ENCODE measurements around the gene IGFBP6.

The IGFBP6 gene

DNA sequence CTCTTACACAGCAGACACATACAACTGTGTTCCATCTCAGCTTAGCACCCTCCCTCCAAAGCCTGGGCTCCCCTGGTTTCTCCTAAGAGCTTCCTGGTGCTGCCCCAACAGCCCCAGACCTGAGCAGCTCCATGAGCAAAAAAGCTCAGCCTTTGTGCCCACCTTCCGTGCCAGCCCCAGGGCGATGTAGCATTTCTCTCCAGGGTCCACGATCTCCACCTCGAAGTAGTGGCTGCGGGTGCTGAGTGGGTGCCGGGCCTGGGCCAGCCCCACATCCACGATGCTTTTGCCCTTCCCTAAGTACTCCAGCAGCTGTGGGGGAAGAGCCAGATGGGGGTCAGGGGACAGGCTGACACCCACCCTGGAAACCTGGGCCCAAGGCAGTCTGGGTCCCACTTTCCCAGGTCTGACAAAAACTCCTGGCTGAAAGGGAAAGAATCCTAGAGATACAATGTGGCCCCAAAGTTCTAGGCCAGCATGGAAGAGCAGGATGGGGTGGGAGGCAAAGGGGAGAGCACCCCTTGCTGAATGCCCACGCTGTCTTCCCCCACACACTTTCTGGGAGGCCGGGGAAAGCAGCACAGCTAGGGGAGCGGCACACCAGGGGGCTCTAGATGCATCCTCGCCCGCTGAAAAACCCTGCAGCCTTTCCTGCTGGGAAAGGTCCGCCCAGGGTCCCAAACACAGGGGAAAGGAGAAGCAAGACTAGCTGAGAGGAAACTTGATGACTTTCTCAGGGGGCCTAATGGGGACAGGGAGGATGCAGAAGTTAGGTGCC lies 29.3 kb upstream of the IGFBP6 start:
- Histone ChIP-seq H3K36me3 (ENCODE audit: insufficient read depth, low read depth, low read length) (no peaks in the 10 kb centered on the region), H3K27ac (ENCODE audit: low read length) (no peak overlapping the region), H3K9ac (ENCODE audit: low read depth, low read length) (no peak overlapping the region)

DNA sequence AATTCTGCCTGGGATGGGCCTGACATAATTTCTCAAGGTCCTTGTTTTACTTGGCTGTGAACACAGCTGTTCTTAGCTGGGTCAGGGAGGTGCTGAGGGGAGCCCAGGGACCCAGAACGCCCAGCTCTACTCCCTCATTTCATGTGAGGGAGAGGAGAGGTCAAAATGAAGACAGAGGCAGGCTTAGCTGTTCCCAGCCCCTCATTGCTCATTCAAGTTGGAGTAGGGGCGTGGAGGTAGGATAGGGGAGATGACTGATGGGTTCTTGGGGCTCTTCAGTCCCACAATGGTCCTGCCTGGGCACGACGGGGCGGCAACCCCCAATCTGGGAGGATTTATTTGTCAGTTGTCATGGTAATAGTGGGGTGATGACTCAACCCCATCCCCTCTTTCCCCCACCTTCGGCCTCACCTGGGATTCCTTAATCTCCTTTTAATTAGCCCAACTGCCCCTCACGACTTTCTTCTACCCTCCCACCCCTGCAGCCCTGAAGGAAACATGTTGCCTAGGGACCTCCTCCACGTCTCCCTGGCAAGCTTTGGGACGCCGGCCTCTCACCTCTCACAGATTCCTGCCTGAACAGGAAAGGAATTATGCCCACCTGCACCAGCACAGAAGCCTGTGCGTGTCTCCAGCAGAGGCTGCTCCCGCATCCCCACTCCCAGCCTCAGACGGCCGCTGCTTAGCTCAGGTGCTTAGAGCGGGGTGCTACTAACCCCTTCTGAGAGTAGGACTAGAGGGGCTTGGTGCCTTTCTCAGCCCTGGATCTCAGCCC lies 28.5 kb upstream of the IGFBP6 start:
- Histone ChIP-seq H3K9ac (ENCODE audit: low read depth, low read length) (no peak overlapping the region), H3K4me3 (ENCODE audit: low read length) (no peak overlapping the region), H3K27ac (ENCODE audit: low read length) (no peak overlapping the region), H3K4me1 (ENCODE audit: insufficient read depth, low read length) (peaks cover 8% of the 10 kb centered on the region; the same call in 1 of the 2 replicates), H3K27me3 (ENCODE audit: insufficient read depth, low read length) (no peaks in the 10 kb centered on the region), H3K9me3 (ENCODE audit: insufficient read depth, low read depth, low read length) (no peaks in the 10 kb centered on the region), H3K36me3 (ENCODE audit: insufficient read depth, low read depth, low read length) (no peaks in the 10 kb centered on the region)

More for the DNA sequence above, 29.3 kb upstream of the IGFBP6 start:
- Histone ChIP-seq H3K4me3 (ENCODE audit: low read length) (no peak overlapping the region), H3K27me3 (ENCODE audit: insufficient read depth, low read length) (no peaks in the 10 kb centered on the region), H3K9me3 (ENCODE audit: insufficient read depth, low read depth, low read length) (no peaks in the 10 kb centered on the region), H3K4me1 (ENCODE audit: insufficient read depth, low read length) (peaks cover 8% of the 10 kb centered on the region; the same call in 1 of the 2 replicates)

DNA sequence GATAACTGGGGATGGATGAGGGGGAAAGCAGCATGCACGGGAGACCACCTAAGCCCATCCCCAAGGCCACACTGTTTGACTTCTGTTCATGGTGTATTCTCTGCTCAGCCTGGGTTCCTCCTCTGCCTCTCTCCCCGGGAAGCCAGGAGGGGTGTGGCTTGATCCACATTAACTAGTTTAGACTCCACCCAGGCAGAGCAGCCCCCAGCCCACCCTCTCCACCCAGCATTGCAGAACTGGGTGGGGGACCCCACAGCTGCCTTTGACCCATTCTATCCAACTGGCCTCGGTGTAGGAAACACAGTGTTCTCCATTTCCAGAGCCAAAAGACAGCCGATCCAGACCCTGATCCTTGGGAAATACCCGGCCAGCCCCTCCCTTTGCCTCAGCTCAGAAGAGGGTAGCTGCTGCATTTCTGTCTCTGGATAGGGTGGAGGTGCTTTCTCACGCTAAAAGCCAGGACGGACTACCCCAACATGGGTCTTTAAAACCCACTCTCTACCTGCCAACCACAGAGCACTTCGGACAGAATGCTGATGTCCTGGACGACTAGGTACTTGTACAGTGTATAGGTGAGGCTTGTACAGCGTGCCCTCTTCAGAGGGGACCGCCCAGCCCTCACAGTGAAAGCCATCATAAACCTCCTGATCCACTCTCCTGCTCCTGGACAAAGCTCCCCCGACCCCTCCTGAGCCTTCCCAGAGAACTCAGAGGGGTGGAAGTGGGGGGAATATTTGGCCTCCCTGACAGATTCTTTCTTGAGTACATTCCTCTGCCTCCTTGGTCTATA lies 27.7 kb upstream of the IGFBP6 start:
- Histone ChIP-seq H3K9ac (ENCODE audit: low read depth, low read length) (no peak overlapping the region), H3K36me3 (ENCODE audit: insufficient read depth, low read depth, low read length) (no peaks in the 10 kb centered on the region)

DNA sequence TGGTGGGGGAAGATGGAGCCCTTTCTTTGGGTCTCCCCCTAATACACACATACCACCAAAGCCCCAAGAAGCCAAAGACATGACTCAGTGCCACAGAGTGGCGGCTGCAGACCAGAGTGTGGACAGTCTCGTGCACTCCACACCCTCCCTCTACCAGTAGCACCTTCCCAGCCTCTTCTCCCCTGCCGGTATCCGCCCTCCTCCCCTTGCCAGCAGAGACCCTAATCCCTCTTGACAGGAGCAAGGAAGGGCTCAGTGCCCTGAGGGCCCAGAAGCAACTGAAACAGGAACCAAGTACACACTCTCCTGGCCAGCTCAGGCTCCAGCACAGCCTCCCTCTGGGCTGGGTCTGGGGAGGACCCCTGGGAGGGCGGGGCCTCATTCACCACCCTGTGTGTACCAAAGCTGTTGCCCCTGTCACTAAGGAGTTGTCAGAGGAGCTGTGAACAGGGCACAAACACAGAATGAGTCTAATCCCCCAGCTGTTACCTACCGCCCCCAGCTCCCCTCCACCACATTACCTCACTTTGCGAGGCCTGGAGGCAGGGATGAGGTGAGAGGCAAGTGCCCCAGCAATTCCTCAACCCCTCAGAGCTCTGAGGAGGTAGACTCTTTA lies 26.5 kb upstream of the IGFBP6 start:
- H3K36me3 ChIP-seq (ENCODE audit: insufficient read depth, low read depth, low read length) = no peaks in the 10 kb centered on the region
- no peak overlapping the region for H3K4me3 ChIP-seq (ENCODE audit: low read length)
- no peaks in the 10 kb centered on the region for H3K9me3 ChIP-seq (ENCODE audit: insufficient read depth, low read depth, low read length)
- no peak overlapping the region for H3K27ac ChIP-seq (ENCODE audit: low read length)
- H3K27me3 ChIP-seq (ENCODE audit: insufficient read depth, low read length) = no peaks in the 10 kb centered on the region
- no peak overlapping the region for H3K9ac ChIP-seq (ENCODE audit: low read depth, low read length)
- H3K4me1 ChIP-seq (ENCODE audit: insufficient read depth, low read length) = peaks cover 8% of the 10 kb centered on the region; the same call in 1 of the 2 replicates

More for the DNA sequence above, 27.7 kb upstream of the IGFBP6 start:
- Histone ChIP-seq H3K9me3 (ENCODE audit: insufficient read depth, low read depth, low read length) (no peaks in the 10 kb centered on the region), H3K27me3 (ENCODE audit: insufficient read depth, low read length) (no peaks in the 10 kb centered on the region), H3K27ac (ENCODE audit: low read length) (no peak overlapping the region), H3K4me3 (ENCODE audit: low read length) (no peak overlapping the region), H3K4me1 (ENCODE audit: insufficient read depth, low read length) (peaks cover 8% of the 10 kb centered on the region; the same call in 1 of the 2 replicates)

DNA sequence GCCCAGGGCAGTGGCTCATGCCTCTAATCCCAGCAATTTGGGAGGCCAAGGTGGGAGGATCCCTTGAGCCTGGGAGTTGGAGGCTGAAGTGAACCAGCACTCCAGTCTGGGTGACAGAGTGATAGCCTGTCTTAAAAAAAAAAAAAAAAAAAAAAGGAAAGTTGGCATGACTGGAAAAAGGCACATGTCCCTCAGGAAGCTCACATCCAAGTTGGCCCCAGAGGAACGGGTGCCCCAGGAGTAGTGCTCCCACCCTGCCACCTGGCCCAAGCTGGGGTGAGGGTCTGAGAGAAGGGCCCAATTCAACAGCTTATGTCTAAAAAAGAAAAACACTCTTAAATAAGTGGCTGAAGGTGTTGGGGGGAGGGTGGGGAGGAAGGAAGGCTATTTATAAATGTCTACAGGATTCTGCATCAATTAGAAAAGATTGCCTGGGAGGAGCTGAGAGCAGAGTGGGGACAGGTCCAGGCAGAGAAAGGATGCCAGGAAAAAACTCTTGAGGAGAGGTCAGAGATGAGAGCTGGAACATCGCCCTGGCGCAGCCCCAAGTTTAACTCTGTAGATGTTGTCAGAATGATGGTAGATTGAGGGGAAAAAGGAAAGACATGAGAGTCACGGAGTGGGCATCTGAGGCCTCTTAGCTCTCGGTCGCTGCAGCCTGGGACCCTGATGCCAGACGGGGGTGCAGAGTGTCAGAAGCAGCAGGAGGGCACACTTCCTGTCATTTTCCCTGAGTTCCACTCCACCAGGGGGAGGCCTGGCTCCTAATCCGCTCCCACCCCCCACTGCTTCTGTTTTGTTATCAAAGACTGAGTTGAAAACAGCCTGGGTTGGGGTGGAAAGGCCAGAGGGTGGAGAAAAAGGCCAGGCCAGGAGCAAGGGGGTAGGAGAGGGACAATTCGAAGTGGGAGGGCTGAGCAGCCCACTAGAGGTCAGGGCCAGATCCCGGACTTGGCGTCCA lies 25.6 kb upstream of the IGFBP6 start:
- H3K27me3 ChIP-seq (ENCODE audit: insufficient read depth, low read length) = no peaks in the 10 kb centered on the region
- no peak overlapping the region for H3K9ac ChIP-seq (ENCODE audit: low read depth, low read length)
- H3K4me3 ChIP-seq (ENCODE audit: low read length) = no peak overlapping the region
- H3K9me3 ChIP-seq (ENCODE audit: insufficient read depth, low read depth, low read length) = no peaks in the 10 kb centered on the region
- no peak overlapping the region for H3K27ac ChIP-seq (ENCODE audit: low read length)
- H3K4me1 ChIP-seq (ENCODE audit: insufficient read depth, low read length) = peaks cover 8% of the 10 kb centered on the region; the same call in 1 of the 2 replicates
- H3K36me3 ChIP-seq (ENCODE audit: insufficient read depth, low read depth, low read length) = no peaks in the 10 kb centered on the region; the same call in 1 of the 2 replicates

DNA sequence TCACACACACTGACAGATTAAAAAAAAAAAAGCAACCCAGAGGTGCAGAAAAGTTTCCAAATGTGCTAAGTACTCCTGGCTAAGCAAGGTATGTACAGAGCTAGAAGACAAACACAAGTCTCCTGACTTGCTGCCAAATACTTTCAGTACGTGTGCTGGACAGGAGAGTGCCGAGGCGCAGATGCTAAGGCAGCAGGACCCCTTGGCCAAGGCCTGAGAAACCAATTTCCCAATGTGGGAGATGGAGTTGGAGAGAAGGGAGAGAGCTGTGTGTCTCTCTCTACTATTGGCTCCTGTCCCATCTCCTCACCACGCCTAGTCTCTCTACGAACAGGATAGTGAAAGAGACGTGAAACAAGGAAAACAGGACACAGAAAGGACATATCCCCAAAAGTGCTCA lies 23.6 kb upstream of the IGFBP6 start:
- H3K4me3 ChIP-seq (ENCODE audit: low read length) = no peak overlapping the region
- no peaks in the 10 kb centered on the region for H3K27me3 ChIP-seq (ENCODE audit: insufficient read depth, low read length)
- no peaks in the 10 kb centered on the region; the same call in 1 of the 2 replicates for H3K36me3 ChIP-seq (ENCODE audit: insufficient read depth, low read depth, low read length)
- no peak overlapping the region for H3K27ac ChIP-seq (ENCODE audit: low read length)
- H3K9ac ChIP-seq (ENCODE audit: low read depth, low read length) = no peak overlapping the region
- no peaks in the 10 kb centered on the region for H3K9me3 ChIP-seq (ENCODE audit: insufficient read depth, low read depth, low read length)
- H3K4me1 ChIP-seq (ENCODE audit: insufficient read depth, low read length) = peaks cover 8% of the 10 kb centered on the region; the same call in 1 of the 2 replicates

DNA sequence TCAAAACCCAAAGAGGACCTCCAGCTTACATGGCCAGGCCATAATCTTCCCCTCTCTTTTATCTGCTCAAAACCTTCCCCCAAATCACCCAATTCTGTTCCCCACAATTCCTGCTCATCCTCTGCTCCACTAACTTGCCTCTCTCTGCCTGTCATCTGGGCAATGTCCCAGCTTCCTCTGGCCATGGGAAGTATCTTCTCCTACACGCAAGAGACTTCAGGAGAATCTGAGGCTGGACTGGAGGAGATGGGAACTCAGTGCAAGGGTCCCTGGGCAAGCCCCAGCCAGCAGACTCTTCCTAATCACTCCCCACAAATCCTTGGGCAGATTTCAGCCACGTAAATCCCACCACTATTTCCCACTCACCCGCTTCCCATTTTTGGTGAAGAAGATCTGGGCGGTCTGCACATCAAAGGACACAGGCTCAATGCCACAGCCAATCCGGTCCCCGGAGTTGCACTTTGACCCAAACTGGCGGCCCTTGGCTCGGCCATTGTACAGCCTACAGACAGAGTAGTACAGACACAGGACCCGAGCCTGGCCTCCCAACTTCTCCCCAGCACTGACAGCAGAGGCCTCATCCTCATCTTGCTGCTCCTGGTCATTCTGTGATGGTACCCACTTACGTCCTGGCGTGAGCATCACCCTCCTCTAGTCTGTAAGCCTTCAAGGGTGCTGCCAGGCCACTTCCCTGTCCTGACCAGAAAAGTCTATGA lies 23.0 kb upstream of the IGFBP6 start:
- no peaks in the 10 kb centered on the region for H3K27me3 ChIP-seq (ENCODE audit: insufficient read depth, low read length)
- H3K9me3 ChIP-seq (ENCODE audit: insufficient read depth, low read depth, low read length) = no peaks in the 10 kb centered on the region
- peaks cover 8% of the 10 kb centered on the region; the same call in 1 of the 2 replicates for H3K4me1 ChIP-seq (ENCODE audit: insufficient read depth, low read length)
- H3K9ac ChIP-seq (ENCODE audit: low read depth, low read length) = no peak overlapping the region
- no peaks in the 10 kb centered on the region; the same call in 1 of the 2 replicates for H3K36me3 ChIP-seq (ENCODE audit: insufficient read depth, low read depth, low read length)
- H3K27ac ChIP-seq (ENCODE audit: low read length) = no peak overlapping the region
- H3K4me3 ChIP-seq (ENCODE audit: low read length) = no peak overlapping the region

DNA sequence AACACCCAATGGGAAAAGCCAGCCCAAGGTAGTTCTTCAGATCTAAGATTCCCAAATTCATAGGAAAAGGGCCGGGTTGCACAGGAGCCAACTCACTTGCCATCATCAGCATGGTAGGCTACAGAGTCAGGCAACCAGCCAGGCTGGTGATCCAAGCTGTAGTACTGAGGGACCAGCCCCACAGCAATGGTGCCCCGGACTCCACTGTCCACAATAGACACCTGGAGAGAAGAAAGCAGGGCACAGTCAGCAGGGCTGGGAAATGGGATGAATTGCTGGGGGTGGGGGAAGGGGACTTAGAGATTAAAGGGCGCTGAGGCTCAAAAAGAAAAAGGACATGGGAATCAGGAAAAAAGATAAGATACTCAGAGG lies 22.5 kb upstream of the IGFBP6 start:
- Histone ChIP-seq H3K27ac (ENCODE audit: low read length) (no peak overlapping the region), H3K4me1 (ENCODE audit: insufficient read depth, low read length) (peaks cover 8% of the 10 kb centered on the region; the same call in 1 of the 2 replicates), H3K4me3 (ENCODE audit: low read length) (no peak overlapping the region), H3K9ac (ENCODE audit: low read depth, low read length) (no peak overlapping the region), H3K36me3 (ENCODE audit: insufficient read depth, low read depth, low read length) (no peaks in the 10 kb centered on the region; the same call in 1 of the 2 replicates), H3K27me3 (ENCODE audit: insufficient read depth, low read length) (no peaks in the 10 kb centered on the region), H3K9me3 (ENCODE audit: insufficient read depth, low read depth, low read length) (no peaks in the 10 kb centered on the region)

DNA sequence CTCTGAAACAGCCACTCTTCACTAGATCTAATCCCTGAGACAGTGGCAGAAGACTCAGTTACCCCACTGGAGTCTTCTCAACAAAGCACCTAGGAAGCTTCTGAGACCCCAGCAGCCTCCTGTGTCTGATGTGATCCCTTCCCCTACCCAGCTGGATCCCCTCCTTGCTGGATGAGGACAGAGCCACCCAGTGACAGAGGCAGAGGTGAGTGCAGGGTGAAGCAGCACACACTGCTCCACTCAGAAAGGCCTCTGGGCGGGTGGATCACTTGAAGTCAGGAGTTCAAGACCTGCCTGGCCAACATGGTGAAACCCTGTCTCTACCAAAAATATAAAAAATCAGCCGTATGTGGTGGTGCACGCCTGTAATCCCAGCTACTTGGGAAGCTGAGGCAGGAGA lies 21.0 kb upstream of the IGFBP6 start:
- no peaks in the 10 kb centered on the region for H3K9me3 ChIP-seq (ENCODE audit: insufficient read depth, low read depth, low read length)
- no peak overlapping the region for H3K9ac ChIP-seq (ENCODE audit: low read depth, low read length)
- H3K27me3 ChIP-seq (ENCODE audit: insufficient read depth, low read length) = peaks cover 13% of the 10 kb centered on the region
- H3K4me1 ChIP-seq (ENCODE audit: insufficient read depth, low read length) = peaks cover 8% of the 10 kb centered on the region; the same call in 1 of the 2 replicates
- no peaks in the 10 kb centered on the region; the same call in 1 of the 2 replicates for H3K36me3 ChIP-seq (ENCODE audit: insufficient read depth, low read depth, low read length)
- H3K4me3 ChIP-seq (ENCODE audit: low read length) = no peak overlapping the region
- no peak overlapping the region for H3K27ac ChIP-seq (ENCODE audit: low read length)

DNA sequence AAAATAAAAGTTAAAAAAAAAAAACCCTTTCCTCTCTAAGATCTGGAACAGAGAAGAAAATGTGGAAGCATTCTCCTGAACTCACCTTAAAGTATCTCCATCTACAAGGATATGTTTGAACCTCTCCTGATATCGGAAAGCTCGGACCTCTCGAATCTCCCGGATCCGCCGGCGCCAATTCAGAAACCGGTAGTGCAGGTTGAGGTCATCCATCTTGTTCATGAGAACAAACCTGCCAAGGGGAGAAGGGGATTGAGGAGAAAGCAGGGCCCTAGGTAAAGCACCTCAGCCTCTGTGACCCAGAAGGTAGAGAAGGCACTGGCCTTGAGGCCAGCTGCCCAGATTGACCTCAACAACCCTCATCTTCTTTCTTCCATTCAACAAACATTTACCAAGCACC lies 20.4 kb upstream of the IGFBP6 start:
- no peak overlapping the region for H3K27ac ChIP-seq (ENCODE audit: low read length)
- no peaks in the 10 kb centered on the region for H3K9me3 ChIP-seq (ENCODE audit: insufficient read depth, low read depth, low read length)
- H3K27me3 ChIP-seq (ENCODE audit: insufficient read depth, low read length) = peaks cover 18% of the 10 kb centered on the region
- H3K36me3 ChIP-seq (ENCODE audit: insufficient read depth, low read depth, low read length) = no peaks in the 10 kb centered on the region; the same call in 1 of the 2 replicates
- H3K9ac ChIP-seq (ENCODE audit: low read depth, low read length) = no peak overlapping the region
- H3K4me1 ChIP-seq (ENCODE audit: insufficient read depth, low read length) = peaks cover 7% of the 10 kb centered on the region; the same call in 1 of the 2 replicates
- no peak overlapping the region for H3K4me3 ChIP-seq (ENCODE audit: low read length)

All from iPS-20b (cell line).